MM.1S (cell line): ENCODE data around the gene HCST.
"Not testable (repeated sequence)": the region's sequence is repeated elsewhere in the genome, so short reads cannot be mapped to it uniquely, and the experiment has no call there.

Source experiments
- CTCF ChIP-seq: fragments of 300-600 bp; sonication (generic); IDR thresholded peaks from 2 replicates; pipeline ENCODE4 v1.5.1; 2016; ENCODE audit warnings: antibody characterized with exemption, low read length, mixed read lengths
- EZH2 ChIP-seq: fragments of 300-600 bp; sonication (generic); optimal IDR thresholded peaks from 2 replicates; pipeline ENCODE3; 2017; ENCODE audit warnings: low read depth, mild to moderate bottlenecking, antibody characterized with exemption, low read length, mixed read lengths
- EZH2phosphoT487 ChIP-seq: fragments of 300-600 bp; sonication (generic); IDR thresholded peaks from 2 replicates; pipeline ENCODE4 v1.6.1; 2018; ENCODE audit warnings: antibody characterized with exemption, low read length

DNA sequence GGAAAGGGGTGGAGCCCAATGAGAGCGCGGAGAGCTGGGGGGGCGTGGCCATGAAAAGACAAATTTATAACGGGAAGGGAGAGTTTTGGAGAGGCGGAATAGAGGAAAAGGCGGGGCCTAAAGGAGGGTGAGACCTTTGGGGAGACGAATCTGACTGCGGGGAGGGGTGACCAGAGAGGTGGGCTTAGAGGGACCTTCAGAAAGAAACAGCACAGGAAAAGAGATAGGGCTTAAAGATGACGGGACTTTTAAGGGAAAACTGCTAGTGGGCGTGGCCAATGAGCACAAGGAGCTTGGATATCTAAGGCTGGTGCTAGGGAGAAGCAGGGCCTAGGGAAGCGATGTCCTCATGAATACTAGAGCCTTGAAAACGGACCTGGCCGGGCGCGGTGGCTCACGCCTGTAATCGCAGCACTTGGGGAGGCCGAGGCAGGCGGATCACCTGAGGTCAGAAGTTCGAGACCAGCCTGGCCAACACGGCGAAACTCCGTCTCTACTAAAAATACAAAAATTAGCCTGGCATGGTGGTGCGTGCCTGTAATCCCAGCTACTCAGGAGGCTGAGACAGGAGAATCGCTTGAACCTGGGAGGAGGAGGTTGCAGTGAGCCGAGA is 32.1 kb upstream of the HCST start:
- TF ChIP-seq CTCF, EZH2phosphoT487, EZH2: not testable (repeated sequence)
